Stimulated activated effector memory CD8-positive, alpha-beta T cell treated with anti-CD3 and anti-CD28 coated beads, Interleukin-12 subunit alpha, Interleukin-12 subunit beta, amount 100 ng/mL, for 72 hours (primary cell): ENCODE data around the gene ATXN1.
"Not testable (repeated sequence)": the region's sequence is repeated elsewhere in the genome, so short reads cannot be mapped to it uniquely, and the experiment has no call there.

ENCODE experiments used
- ATAC-seq: fragments of 150-1000 bp; cut with Tn5 transposase; 2 replicates; pipeline ENCODE4 v1.10.0; 2021
- DNase-seq, 2 donors: peaks; one replicate each; pipeline ENCODE4 v3.0.0; 2021 to 2022; ENCODE audit warnings: low spot score in 2 of 2
- H3K27ac Mint-ChIP-seq: one replicate; pipeline ENCODE4 v1.8.0; 2022; ENCODE audit warnings: mild to moderate bottlenecking, mixed read lengths
- H3K36me3 Mint-ChIP-seq: one replicate; pipeline ENCODE4 v1.8.0; 2022; ENCODE audit warnings: mild to moderate bottlenecking, mixed read lengths
- H3K4me1 Mint-ChIP-seq: one replicate; pipeline ENCODE4 v1.8.0; 2022; ENCODE audit warnings: mixed read lengths
- H3K4me3 Mint-ChIP-seq: one replicate; pipeline ENCODE4 v1.8.0; 2022; ENCODE audit warnings: mild to moderate bottlenecking, mixed read lengths
- H3K9me3 Mint-ChIP-seq: one replicate; pipeline ENCODE4 v1.8.0; 2022; ENCODE audit warnings: mixed read lengths

Gene ATXN1

GRCh38 chr6:16712255-16712930 lies 48.9 kb downstream of the ATXN1 start:
- Mint-ChIP-seq H3K4me3 (peak overlapping the region; percentile 70), H3K4me1 (peaks cover 74% of the 10 kb centered on the region), H3K36me3 (peaks cover 33% of the 10 kb centered on the region), H3K9me3 (no peaks in the 10 kb centered on the region), H3K27ac (peak overlapping the region; percentile 91)
- ATAC-seq (peak; percentile 92), DNase-seq (peak in 1 of 2 donors; percentile 76)

- peak; percentile 58 for ATAC-seq
- Mint-ChIP-seq H3K4me1 (peaks cover 75% of the 10 kb centered on the region), H3K4me3 (peak overlapping the region; percentile 70)
Measured at GRCh38 chr6:16711546-16712254, 49.6 kb downstream of the ATXN1 start.

DNA sequence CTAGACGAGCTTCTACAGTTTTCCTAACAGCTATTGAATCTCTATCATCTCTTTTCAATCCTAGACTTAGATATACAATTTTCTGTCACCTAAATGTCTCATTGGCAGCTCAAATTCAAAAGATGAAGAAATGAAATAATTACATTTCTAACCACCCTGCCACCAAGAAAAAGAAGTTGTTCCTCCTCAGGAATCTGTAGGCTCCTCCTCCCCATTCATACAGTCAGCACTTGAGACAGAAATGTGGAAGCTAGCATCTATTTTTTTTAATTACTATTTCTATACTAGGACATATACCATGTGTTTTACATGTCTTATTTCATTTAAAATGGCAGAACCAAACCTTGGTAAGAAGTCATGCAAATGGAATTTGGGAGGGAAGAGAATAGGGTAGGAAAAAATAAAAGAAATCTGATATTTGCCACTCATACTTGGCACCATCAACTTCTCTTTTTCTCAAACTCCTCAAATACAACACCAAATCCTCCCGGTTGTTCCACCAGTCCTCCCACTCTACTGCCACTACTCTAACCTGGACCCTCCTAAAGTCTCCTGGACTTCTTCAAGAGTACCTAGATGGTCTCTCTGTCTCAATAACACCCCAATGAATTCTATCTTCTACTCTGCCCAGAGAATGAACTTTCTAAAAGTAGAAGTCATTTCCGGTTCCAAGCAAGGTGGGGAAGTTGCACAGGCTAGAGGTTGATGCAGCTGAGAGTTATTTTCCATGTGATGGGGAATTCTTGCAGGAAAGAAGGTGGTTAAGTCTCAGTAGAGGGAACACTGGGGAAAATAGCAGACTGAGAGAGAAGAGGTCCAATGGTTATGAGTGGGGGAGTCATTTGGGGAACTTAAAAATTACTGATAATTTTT lies 54.1 kb downstream of the ATXN1 start:
- Mint-ChIP-seq H3K4me1 (peaks cover 67% of the 10 kb centered on the region), H3K4me3 (peak overlapping the region; percentile 23), H3K27ac (peak overlapping the region; percentile 55), H3K36me3 (peaks cover 11% of the 10 kb centered on the region), H3K9me3 (peaks cover 3% of the 10 kb centered on the region)
- DNase-seq, result peak in 1 of 2 donors; percentile 42
- no peak for ATAC-seq

More at GRCh38 chr6:16711546-16712254, 49.6 kb downstream of the ATXN1 start:
- Mint-ChIP-seq H3K36me3 (peaks cover 33% of the 10 kb centered on the region), H3K27ac (peak overlapping the region; percentile 91), H3K9me3 (no peaks in the 10 kb centered on the region)
- DNase-seq, result peak in 1 of 2 donors; percentile 72

DNA sequence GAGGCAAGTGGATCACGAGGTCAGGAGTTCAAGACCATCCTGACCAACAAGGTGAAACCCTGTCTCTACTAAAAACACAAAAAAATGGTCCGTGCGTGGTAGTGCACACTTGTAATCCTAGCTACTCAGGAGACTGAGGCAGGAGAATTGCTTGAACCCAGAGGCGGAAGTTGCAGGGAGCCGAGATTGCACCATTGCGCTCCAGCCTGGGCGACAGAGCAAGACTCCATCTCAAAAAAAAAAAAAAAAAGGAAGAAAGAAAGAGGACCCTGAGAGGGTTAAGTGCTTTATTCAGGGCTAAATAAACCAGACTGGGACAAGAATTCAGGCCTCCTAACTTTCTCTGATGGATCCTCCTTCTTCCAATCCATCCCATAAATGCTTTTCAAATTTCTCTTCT lies 54.8 kb downstream of the ATXN1 start:
- Mint-ChIP-seq H3K27ac (peak overlapping the region; percentile 55), H3K4me3 (peak overlapping the region; percentile 16), H3K4me1 (peaks cover 64% of the 10 kb centered on the region)
- not testable (repeated sequence) for H3K36me3 Mint-ChIP-seq, DNase-seq, ATAC-seq, H3K9me3 Mint-ChIP-seq

- peak overlapping the region; percentile 16 for H3K4me3 Mint-ChIP-seq
- peaks cover 9% of the 10 kb centered on the region for H3K36me3 Mint-ChIP-seq
- H3K9me3 Mint-ChIP-seq, result peaks cover 3% of the 10 kb centered on the region
- H3K4me1 Mint-ChIP-seq, result peaks cover 69% of the 10 kb centered on the region
- no peak overlapping the region for H3K27ac Mint-ChIP-seq
- peak in 1 of 2 donors; percentile 46 for DNase-seq
- peak; percentile 77 for ATAC-seq
Measured at GRCh38 chr6:16706029-16706428, 55.2 kb downstream of the ATXN1 start.

DNA sequence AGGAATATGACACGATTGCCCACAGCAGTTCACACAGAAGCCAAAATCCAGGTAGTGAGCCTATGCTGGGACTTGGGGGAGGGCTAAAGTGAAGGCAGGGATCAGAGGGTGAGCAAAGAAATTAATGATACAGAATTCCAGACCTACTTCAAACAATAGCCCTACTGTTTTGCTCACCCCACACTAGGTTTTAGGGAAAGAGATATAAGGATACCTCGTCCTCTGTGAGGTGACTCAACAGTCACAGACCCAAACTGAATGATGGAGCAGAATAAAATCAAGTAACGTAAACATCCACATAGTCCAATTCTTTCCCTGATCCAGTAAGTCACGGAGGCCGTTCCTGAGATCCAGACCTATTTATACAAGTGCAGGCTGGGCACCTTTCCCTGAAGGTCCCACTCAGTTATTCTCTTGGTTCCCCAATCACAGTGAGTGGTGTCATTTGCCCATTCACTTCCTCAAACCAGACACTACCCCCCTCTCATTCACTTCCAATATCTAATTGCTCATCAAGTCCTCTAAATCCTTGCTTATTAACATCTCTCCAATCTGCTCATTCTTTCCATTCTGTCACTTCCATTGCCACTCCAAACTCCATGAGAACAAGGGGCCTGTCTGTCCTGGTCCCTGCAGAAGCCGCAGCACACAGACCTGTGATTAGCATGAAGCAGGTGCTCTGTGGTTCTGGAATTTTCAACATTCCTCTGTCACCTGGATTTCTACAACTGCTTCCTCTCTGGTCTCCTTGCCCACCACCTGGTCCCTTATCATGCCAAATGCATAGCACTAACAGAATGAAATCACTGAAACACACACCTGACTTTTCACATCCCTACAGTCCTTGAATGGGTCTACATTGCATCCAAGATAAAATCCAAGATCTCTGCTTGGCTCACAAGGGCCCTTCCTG lies 55.9 kb downstream of the ATXN1 start:
- Mint-ChIP-seq H3K27ac (peak overlapping the region; percentile 52), H3K4me1 (peaks cover 75% of the 10 kb centered on the region), H3K4me3 (peak overlapping the region; percentile 75), H3K36me3 (peaks cover 14% of the 10 kb centered on the region), H3K9me3 (peaks cover 3% of the 10 kb centered on the region)
- ATAC-seq (no peak), DNase-seq (no peak)

DNA sequence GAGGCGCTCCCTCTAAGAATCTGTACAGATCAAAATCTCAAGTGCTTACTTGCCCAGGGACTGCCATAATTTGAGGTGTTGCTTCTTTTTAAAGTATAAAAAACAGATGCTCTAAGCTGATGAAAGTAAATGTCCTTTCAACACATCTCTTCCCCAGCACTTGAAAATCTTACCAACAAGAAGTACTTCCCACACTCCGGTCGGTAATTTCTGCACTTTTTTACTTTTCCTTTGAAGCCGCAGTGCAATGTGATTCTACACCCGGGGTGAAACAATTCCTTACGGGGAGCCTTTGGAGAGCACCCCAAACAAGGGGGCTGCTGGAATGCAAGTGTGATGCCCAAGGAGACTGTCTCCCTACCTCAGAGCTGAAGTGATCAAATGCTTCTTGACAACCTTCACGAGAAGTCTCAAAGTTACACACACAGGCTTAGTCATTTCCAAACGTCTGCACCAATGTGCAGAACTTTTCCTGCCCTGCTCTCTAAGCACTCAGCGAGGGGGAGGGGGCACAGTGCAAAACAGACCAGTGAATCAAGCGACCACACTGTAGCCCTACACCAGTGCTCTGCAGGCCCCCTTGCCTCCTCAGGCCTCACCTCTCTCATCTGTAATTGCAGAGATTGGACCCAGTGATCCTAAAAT lies 56.7 kb downstream of the ATXN1 start:
- Mint-ChIP-seq H3K4me3 (peak overlapping the region; percentile 75), H3K9me3 (peaks cover 3% of the 10 kb centered on the region), H3K4me1 (peaks cover 78% of the 10 kb centered on the region), H3K36me3 (peaks cover 18% of the 10 kb centered on the region), H3K27ac (peak overlapping the region; percentile 52)
- DNase-seq (peak in 1 of 2 donors; percentile 76), ATAC-seq (peak; percentile 88)

DNA sequence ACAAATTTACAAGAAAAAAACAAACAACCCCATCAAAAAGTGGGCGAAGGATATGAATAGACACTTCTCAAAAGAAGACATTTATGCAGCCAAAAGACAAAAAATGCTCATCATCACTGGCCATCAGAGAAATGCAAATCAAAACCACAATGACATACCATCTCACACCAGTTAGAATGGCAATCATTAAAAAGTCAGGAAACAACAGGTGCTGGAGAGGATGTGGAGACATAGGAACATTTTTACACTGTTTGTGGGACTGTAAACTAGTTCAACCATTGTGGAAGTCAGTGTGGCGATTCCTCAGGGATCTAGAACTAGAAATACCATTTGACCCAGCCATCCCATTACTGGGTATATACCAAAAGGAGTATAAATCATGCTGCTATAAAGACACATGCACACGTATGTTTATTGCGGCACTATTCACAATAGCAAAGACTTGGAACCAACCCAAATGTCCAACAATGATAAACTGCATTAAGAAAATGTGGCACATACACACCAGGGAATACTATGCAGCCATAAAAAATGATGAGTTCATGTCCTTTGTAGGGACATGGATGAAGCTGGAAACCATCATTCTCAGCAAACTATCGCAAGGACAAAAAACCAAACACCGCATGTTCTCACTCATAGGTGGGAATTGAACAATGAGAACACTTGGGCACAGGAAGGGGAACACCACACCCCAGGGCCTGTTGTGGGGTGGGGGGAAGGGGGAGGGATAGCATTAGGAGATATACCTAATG lies 58.5 kb downstream of the ATXN1 start:
- H3K36me3 Mint-ChIP-seq, result peaks cover 23% of the 10 kb centered on the region
- ATAC-seq, H3K27ac Mint-ChIP-seq, DNase-seq, H3K4me3 Mint-ChIP-seq, H3K9me3 Mint-ChIP-seq: not testable (repeated sequence)
- peaks cover 81% of the 10 kb centered on the region for H3K4me1 Mint-ChIP-seq

GRCh38 chr6:16700916-16701234 lies 60.4 kb downstream of the ATXN1 start:
- DNase-seq (no peak), ATAC-seq (no peak)
- H3K4me3 Mint-ChIP-seq, result peak overlapping the region; percentile 76
- peak overlapping the region; percentile 94 for H3K27ac Mint-ChIP-seq
- peaks cover 77% of the 10 kb centered on the region for H3K4me1 Mint-ChIP-seq
- peaks cover 23% of the 10 kb centered on the region for H3K36me3 Mint-ChIP-seq
- H3K9me3 Mint-ChIP-seq, result no peaks in the 10 kb centered on the region

- peaks cover 76% of the 10 kb centered on the region for H3K4me1 Mint-ChIP-seq
- DNase-seq (peak; percentile 28 to 79), ATAC-seq (peak; percentile 19)
- no peaks in the 10 kb centered on the region for H3K9me3 Mint-ChIP-seq
- peak overlapping the region; percentile 76 for H3K4me3 Mint-ChIP-seq
- peak overlapping the region; percentile 94 for H3K27ac Mint-ChIP-seq
- peaks cover 23% of the 10 kb centered on the region for H3K36me3 Mint-ChIP-seq
Measured at GRCh38 chr6:16700202-16700915, 60.9 kb downstream of the ATXN1 start.

- Mint-ChIP-seq H3K27ac (peak overlapping the region; percentile 94), H3K4me3 (peak overlapping the region; percentile 76), H3K4me1 (peaks cover 76% of the 10 kb centered on the region), H3K36me3 (peaks cover 28% of the 10 kb centered on the region), H3K9me3 (no peaks in the 10 kb centered on the region)
- ATAC-seq, result peak; percentile 84
- DNase-seq, result peak in 1 of 2 donors; percentile 66
Measured at GRCh38 chr6:16698997-16699868, 62.0 kb downstream of the ATXN1 start.

DNA sequence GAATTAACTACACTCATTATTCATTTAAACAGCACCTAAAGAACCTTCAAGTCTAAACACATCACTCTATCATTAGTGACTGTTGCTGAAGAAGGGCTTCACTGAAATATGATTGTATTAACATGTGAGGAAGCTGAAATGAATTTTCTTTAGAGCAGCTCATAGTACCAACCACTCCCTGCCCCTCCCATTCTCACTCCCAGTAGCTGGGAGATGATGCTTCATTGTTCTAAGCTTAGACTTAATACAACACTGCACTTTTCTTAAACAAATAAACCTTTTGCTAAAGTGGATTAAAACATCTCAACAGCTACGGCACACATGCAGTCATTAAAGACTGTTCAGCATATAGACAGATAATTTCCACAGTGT lies 63.1 kb downstream of the ATXN1 start:
- peak overlapping the region; percentile 94 for H3K27ac Mint-ChIP-seq
- peaks cover 28% of the 10 kb centered on the region for H3K36me3 Mint-ChIP-seq
- H3K9me3 Mint-ChIP-seq, result no peaks in the 10 kb centered on the region
- peaks cover 70% of the 10 kb centered on the region for H3K4me1 Mint-ChIP-seq
- peak overlapping the region; percentile 76 for H3K4me3 Mint-ChIP-seq
- ATAC-seq (no peak), DNase-seq (peak in 1 of 2 donors; percentile 46)
